ENCODE results near the gene ARL6IP6. TPM values are rescaled to one million over a fixed set of nuclear protein-coding genes. Genes with fewer than 3 reads are reported as not detected.

ARL6IP6 gene
- total RNA-seq, 1 donor from 2014 or later, result 5.5 TPM

- intact Hi-C loops (cut with micrococcal nuclease), result no loop called here
- no peak for TF ChIP-seq CTCF (IDR thresholded peaks at IDR 0.05; ENCODE audit: borderline replicate concordance)
- no peak overlapping the region for H3K27ac ChIP-seq (replicated peaks)
- no peaks in the 10 kb centered on the region for H3K27me3 ChIP-seq (ENCODE audit: low read depth)
- no peaks in the 10 kb centered on the region for H3K4me1 ChIP-seq
- peaks cover 34% of the 10 kb centered on the region for H3K36me3 ChIP-seq
- DNase-seq, result no peak
- H3K4me3 ChIP-seq, result no peak overlapping the region
- H3K9me3 ChIP-seq (replicated peaks), result no peaks in the 10 kb centered on the region
These were observed 35.0 kb upstream of the ARL6IP6 start for GRCh38 chr2:152683400-152683799.

- H3K27ac ChIP-seq (replicated peaks), result no peak overlapping the region
- DNase-seq, result no peak
- H3K4me1 ChIP-seq, result no peaks in the 10 kb centered on the region
- H3K27me3 ChIP-seq (ENCODE audit: low read depth), result no peaks in the 10 kb centered on the region
- intact Hi-C loops (cut with micrococcal nuclease), result no loop called here
- H3K9me3 ChIP-seq (replicated peaks), result no peaks in the 10 kb centered on the region
- peaks cover 10% of the 10 kb centered on the region for H3K36me3 ChIP-seq
- no peak for TF ChIP-seq CTCF (IDR thresholded peaks at IDR 0.05; ENCODE audit: borderline replicate concordance)
- H3K4me3 ChIP-seq, result no peak overlapping the region
These were observed 32.1 kb upstream of the ARL6IP6 start for GRCh38 chr2:152686321-152686720.

GRCh38 chr2:152693033-152693432 lies 25.4 kb upstream of the ARL6IP6 start:
- no peak for TF ChIP-seq CTCF (IDR thresholded peaks at IDR 0.05; ENCODE audit: borderline replicate concordance)
- peaks cover 21% of the 10 kb centered on the region for H3K4me1 ChIP-seq
- H3K36me3 ChIP-seq, result peaks cover 27% of the 10 kb centered on the region
- no peaks in the 10 kb centered on the region for H3K27me3 ChIP-seq (ENCODE audit: low read depth)
- H3K4me3 ChIP-seq, result no peak overlapping the region
- no peaks in the 10 kb centered on the region for H3K9me3 ChIP-seq (replicated peaks)
- no peak for DNase-seq
- intact Hi-C loops (cut with micrococcal nuclease), result no loop called here
- H3K27ac ChIP-seq (replicated peaks), result no peak overlapping the region

GRCh38 chr2:152694161-152694661 lies 24.2 kb upstream of the ARL6IP6 start:
- no peak for DNase-seq
- no peaks in the 10 kb centered on the region for H3K27me3 ChIP-seq (ENCODE audit: low read depth)
- H3K27ac ChIP-seq (replicated peaks), result peak overlapping the region; percentile 56
- TF ChIP-seq CTCF (IDR thresholded peaks at IDR 0.05; ENCODE audit: borderline replicate concordance), result no peak
- no peaks in the 10 kb centered on the region for H3K9me3 ChIP-seq (replicated peaks)
- peak overlapping the region; percentile 56 for H3K4me3 ChIP-seq
- peaks cover 21% of the 10 kb centered on the region for H3K4me1 ChIP-seq
- H3K36me3 ChIP-seq, result peaks cover 27% of the 10 kb centered on the region
- intact Hi-C loops (cut with micrococcal nuclease), result no loop called here

GRCh38 chr2:152695763-152696162 lies 22.7 kb upstream of the ARL6IP6 start:
- no peak overlapping the region for H3K4me3 ChIP-seq
- H3K27me3 ChIP-seq (ENCODE audit: low read depth), result no peaks in the 10 kb centered on the region
- intact Hi-C loops (cut with micrococcal nuclease), result no loop called here

More at GRCh38 chr2:152695763-152696162, 22.7 kb upstream of the ARL6IP6 start:
- no peak overlapping the region for H3K27ac ChIP-seq (replicated peaks)
- no peaks in the 10 kb centered on the region for H3K9me3 ChIP-seq (replicated peaks)
- no peak for DNase-seq
- H3K36me3 ChIP-seq, result peaks cover 26% of the 10 kb centered on the region
- H3K4me1 ChIP-seq, result peaks cover 21% of the 10 kb centered on the region
- TF ChIP-seq CTCF (IDR thresholded peaks at IDR 0.05; ENCODE audit: borderline replicate concordance), result no peak
